Measurements from ENCODE around the gene DMP1. TPM values are rescaled to one million over a fixed set of nuclear protein-coding genes. Genes with fewer than 3 reads are reported as not detected.
A peak's percentile ranks its signal among the peaks of the same experiment; 100 is the strongest.

Gene DMP1
- total and polyA plus RNA-seq, 7 donors: 0.01 TPM; not detected in 6

DNA sequence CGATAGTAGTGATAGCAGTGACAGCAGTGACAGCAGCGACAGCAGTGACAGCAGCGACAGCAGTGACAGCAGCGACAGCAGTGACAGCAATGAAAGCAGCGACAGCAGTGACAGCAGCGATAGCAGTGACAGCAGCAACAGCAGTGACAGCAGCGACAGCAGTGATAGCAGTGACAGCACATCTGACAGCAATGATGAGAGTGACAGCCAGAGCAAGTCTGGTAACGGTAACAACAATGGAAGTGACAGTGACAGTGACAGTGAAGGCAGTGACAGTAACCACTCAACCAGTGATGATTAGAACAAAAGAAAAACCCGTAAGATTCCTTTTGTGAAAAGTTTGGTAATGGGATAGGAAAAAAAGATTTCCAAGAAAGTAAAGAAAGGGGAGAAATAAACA lies 33.8 kb upstream of the DMP1 start:
- DNase-seq (no peak), ATAC-seq (no peak)
- Histone ChIP-seq H3K27me3 (ENCODE audit: insufficient read depth in 3 of 3, low read length in 2 of 3) (no peaks in the 10 kb centered on the region), H3K4me3 (no peak overlapping the region), H3K27ac (no peak overlapping the region), H3K36me3 (ENCODE audit: insufficient read depth in 1 of 2, low read depth in 1 of 2) (no peaks in the 10 kb centered on the region), H3K9me3 (no peaks in the 10 kb centered on the region), H3K4me1 (no peaks in the 10 kb centered on the region)
- no peak for TF ChIP-seq CTCF (IDR thresholded peaks at IDR 0.05)
- 72 to 80% (median 76%) methylated on average over 8 to 9 of the region's 9 CpGs for WGBS, 3 donors
- intact Hi-C loops (cut with DNase I): no loop called here

DNA sequence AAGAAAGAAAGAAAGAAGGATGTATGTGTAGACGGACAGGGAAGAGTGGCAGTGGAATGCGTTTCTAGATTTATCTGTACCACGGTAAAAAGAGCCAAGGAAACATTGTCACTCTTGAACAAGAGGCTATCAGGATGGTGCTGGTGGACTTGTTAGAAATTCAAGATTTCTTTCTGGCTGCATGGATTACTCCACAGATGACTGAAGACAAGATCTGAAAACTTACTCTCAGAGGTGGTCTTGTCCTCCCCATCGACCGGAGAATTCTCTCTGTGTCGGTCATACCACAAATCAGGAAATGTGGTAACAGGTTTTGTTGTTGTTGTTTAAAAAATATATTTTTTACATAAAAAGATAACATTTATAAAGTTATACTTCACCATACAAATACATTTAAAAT lies 30.0 kb upstream of the DMP1 start:
- H3K4me3 ChIP-seq: no peak overlapping the region
- WGBS, 3 donors: 65 to 76% (median 67%) methylated on average over 6 of the region's 6 CpGs

DNA sequence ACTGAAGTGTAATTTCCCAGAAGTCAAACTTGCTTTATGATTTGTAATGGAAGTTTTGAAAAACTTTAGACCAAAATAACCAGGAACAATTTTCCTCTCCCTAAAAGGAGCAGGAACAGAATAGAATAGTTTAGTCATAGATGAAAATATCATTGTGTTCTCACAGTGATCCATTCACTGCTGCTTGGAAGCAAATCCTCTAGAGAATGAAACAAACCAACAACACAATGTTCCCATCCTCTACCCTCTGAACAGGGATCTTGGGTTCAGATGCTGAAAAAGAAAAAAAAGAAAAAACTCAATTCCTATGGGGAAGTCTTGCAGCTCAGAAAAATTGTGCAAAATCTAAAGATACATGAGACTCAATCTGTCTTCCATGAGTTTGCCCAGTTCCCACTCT lies 29.6 kb upstream of the DMP1 start:
- H3K36me3 ChIP-seq (ENCODE audit: insufficient read depth in 1 of 2, low read depth in 1 of 2): no peaks in the 10 kb centered on the region
- no peaks in the 10 kb centered on the region for H3K9me3 ChIP-seq
- intact Hi-C loops (cut with DNase I): no loop called here
- H3K4me1 ChIP-seq: no peaks in the 10 kb centered on the region
- ATAC-seq (peak in 3 of 4 donors; percentile 71 to 83 (median 71)), DNase-seq (no peak)
- no peak overlapping the region for H3K27ac ChIP-seq
- H3K4me3 ChIP-seq: no peak overlapping the region
- no peak for TF ChIP-seq CTCF (IDR thresholded peaks at IDR 0.05)
- no peaks in the 10 kb centered on the region for H3K27me3 ChIP-seq (ENCODE audit: insufficient read depth in 3 of 3, low read length in 2 of 3)

More for the DNA sequence above, 30.0 kb upstream of the DMP1 start:
- intact Hi-C loops (cut with DNase I): no loop called here
- DNase-seq: no peak
- Histone ChIP-seq H3K27me3 (ENCODE audit: insufficient read depth in 3 of 3, low read length in 2 of 3) (no peaks in the 10 kb centered on the region), H3K4me1 (no peaks in the 10 kb centered on the region), H3K36me3 (ENCODE audit: insufficient read depth in 1 of 2, low read depth in 1 of 2) (no peaks in the 10 kb centered on the region), H3K27ac (peak overlapping the region; percentile 73), H3K9me3 (no peaks in the 10 kb centered on the region)
- peak in 1 of 4 donors; percentile 29 for ATAC-seq
- no peak for TF ChIP-seq CTCF (IDR thresholded peaks at IDR 0.05)

DNA sequence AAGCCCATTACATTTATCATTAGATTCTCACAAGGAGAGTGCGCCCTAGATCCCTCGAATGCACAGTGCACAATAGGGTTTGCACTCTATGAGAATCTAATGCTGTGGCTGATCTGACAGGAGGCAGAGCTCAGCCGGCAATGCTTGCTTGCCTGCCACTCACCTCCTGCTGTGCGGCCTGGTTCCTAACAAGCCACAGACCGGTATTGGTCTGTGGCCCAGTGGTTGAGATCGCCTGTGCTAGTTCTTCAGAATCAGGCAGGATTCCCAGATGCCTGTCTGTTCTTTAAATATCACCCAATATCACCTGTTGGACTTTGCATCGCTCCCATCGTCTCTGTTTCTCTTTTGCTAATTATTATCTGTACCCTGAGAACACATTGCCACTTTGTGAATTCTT lies 27.8 kb upstream of the DMP1 start:
- TF ChIP-seq CTCF (IDR thresholded peaks at IDR 0.05): no peak
- ATAC-seq: no peak
- Histone ChIP-seq H3K4me1 (no peaks in the 10 kb centered on the region), H3K27ac (peak overlapping the region; percentile 25), H3K36me3 (ENCODE audit: insufficient read depth in 1 of 2, low read depth in 1 of 2) (no peaks in the 10 kb centered on the region), H3K9me3 (no peaks in the 10 kb centered on the region), H3K4me3 (no peak overlapping the region), H3K27me3 (ENCODE audit: insufficient read depth in 3 of 3, low read length in 2 of 3) (no peaks in the 10 kb centered on the region)
- intact Hi-C loops (cut with DNase I): no loop called here
- no peak for DNase-seq
- 65 to 68% (median 66%) methylated on average over 8 of the region's 8 CpGs for WGBS, 3 donors

DNA sequence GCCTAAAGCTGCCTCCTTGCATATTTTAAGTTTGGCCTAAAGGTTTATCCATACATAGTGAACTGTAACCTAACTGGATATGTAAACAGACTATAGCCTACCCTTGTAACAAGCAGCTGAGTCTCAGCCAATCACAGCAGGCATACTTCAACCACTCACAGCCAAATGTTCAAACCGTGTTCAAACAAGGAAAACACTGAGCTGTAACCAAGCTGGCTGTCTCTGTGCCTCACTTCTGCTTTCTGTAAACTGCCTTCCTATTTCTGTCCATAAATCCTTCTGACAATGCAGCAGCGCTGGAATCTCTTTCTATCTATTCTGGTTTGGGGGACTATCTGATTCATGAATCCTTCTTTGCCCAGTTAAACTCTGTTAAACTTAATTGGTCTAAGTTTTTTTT lies 25.4 kb upstream of the DMP1 start:
- Histone ChIP-seq H3K4me3 (no peak overlapping the region), H3K4me1 (no peaks in the 10 kb centered on the region)
- intact Hi-C loops (cut with DNase I): no loop called here

More for the DNA sequence above, 25.4 kb upstream of the DMP1 start:
- H3K36me3 ChIP-seq (ENCODE audit: insufficient read depth in 1 of 2, low read depth in 1 of 2): no peaks in the 10 kb centered on the region
- no peak overlapping the region for H3K27ac ChIP-seq
- DNase-seq (no peak), ATAC-seq (no peak)
- H3K9me3 ChIP-seq: no peaks in the 10 kb centered on the region
- TF ChIP-seq CTCF (IDR thresholded peaks at IDR 0.05): no peak
- H3K27me3 ChIP-seq (ENCODE audit: insufficient read depth in 3 of 3, low read length in 2 of 3): no peaks in the 10 kb centered on the region
- 54 to 60% (median 58%) methylated on average over 2 of the region's 2 CpGs for WGBS, 3 donors
